ENCODE data around the gene NRBF2. TPM values are rescaled to one million over a fixed set of nuclear protein-coding genes. Genes with fewer than 3 reads are reported as not detected.

The NRBF2 gene
- total and polyA plus RNA-seq, 9 of the 15 experiments (the other 6 are each of a cell fraction or from before 2014, with no cell fraction given) = 20.8 to 52.1 (median 30.5) TPM

DNA sequence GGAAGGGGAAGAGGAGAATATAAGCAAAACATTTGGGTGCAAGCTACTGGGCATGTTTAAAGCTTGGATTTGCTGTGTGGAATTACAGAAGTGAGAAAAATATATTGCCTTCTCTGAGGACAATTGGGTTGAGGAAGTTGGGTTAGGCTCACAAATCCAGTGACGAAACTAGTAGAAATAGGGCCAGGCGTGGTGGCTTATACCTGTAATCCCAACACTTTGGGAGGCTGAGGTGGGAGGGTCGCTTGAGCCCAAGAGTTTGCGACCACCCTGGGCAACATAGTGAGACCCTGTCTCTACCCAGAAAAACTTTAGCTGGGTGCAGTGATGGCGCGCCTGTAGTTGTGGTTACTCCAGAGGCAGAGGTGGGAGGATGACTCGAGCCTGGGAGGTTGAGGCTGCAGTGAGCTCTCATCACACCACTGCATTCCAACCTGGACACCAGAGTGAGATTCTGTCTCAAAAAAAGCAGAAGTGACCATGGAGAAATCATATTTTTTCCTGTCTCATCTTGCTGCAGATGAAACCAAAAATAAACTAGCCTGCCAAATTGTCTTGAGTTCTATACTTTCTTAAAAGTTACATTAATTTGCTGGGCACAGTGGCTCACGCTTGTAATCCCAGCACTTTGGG, 22.4 kb downstream of the NRBF2 start:
- CTCF ChIA-PET (ENCODE audit: low intra/inter-chr PET ratio) = interaction anchor here (0.5 kb wide), 1 partner anchor 653 kb away, joined by 3 read pairs; no protein-coding TSS in a partner anchor
- TF ChIP-seq, protein P1, sequence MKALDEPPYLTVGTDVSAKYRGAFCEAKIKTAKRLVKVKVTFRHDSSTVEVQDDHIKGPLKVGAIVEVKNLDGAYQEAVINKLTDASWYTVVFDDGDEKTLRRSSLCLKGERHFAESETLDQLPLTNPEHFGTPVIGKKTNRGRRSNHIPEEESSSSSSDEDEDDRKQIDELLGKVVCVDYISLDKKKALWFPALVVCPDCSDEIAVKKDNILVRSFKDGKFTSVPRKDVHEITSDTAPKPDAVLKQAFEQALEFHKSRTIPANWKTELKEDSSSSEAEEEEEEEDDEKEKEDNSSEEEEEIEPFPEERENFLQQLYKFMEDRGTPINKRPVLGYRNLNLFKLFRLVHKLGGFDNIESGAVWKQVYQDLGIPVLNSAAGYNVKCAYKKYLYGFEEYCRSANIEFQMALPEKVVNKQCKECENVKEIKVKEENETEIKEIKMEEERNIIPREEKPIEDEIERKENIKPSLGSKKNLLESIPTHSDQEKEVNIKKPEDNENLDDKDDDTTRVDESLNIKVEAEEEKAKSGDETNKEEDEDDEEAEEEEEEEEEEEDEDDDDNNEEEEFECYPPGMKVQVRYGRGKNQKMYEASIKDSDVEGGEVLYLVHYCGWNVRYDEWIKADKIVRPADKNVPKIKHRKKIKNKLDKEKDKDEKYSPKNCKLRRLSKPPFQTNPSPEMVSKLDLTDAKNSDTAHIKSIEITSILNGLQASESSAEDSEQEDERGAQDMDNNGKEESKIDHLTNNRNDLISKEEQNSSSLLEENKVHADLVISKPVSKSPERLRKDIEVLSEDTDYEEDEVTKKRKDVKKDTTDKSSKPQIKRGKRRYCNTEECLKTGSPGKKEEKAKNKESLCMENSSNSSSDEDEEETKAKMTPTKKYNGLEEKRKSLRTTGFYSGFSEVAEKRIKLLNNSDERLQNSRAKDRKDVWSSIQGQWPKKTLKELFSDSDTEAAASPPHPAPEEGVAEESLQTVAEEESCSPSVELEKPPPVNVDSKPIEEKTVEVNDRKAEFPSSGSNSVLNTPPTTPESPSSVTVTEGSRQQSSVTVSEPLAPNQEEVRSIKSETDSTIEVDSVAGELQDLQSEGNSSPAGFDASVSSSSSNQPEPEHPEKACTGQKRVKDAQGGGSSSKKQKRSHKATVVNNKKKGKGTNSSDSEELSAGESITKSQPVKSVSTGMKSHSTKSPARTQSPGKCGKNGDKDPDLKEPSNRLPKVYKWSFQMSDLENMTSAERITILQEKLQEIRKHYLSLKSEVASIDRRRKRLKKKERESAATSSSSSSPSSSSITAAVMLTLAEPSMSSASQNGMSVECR (CRISPR knock-in tag; IDR thresholded peaks at IDR 0.05) = no peak
- TF ChIP-seq NR2F6 (CRISPR knock-in tag; IDR thresholded peaks at IDR 0.05) = no peak
- peak; percentile 38 for TF ChIP-seq POLR2B (IDR thresholded peaks at IDR 0.05; ENCODE audit: low read depth, partially characterized antibody)
- TF ChIP-seq SUPT5H (IDR thresholded peaks at IDR 0.05) = peak; percentile 41; the same call in 1 of the 2 replicates
- TF ChIP-seq RBM14 (IDR thresholded peaks at IDR 0.05; ENCODE audit: borderline replicate concordance, insufficient read depth, low read depth, low read length) = no peak
- TF ChIP-seq TBL1XR1 (IDR thresholded peaks at IDR 0.05; ENCODE audit: low read length in 2 of 2) = no peak
- TF ChIP-seq ZNF561 (CRISPR knock-in tag; conservative IDR thresholded peaks at IDR 0.05) = no peak
- no peak for TF ChIP-seq MAZ (CRISPR knock-in tag; conservative IDR thresholded peaks at IDR 0.05 in 1 of 2, IDR thresholded peaks at IDR 0.05 in 1 of 2)
- no peak for TF ChIP-seq ZMIZ1 (IDR thresholded peaks at IDR 0.05; ENCODE audit: low read depth in 2 of 2, low read length in 2 of 2)
- no peak for TF ChIP-seq ZNF239 (CRISPR knock-in tag; IDR thresholded peaks at IDR 0.05)
- TF ChIP-seq SPI1 (IDR thresholded peaks at IDR 0.05; ENCODE audit: borderline replicate concordance, low read depth, low read length) = peak; percentile 71; the same call in 1 of the 2 replicates
- no peak for TF ChIP-seq RUNX1 (IDR thresholded peaks at IDR 0.05; ENCODE audit: low read depth)

More for the DNA sequence above, 22.4 kb downstream of the NRBF2 start:
- H3K79me2 ChIP-seq (ENCODE audit: control insufficient read depth, insufficient read depth, low read length) = no peaks in the 10 kb centered on the region
- ATAC-seq = no peak
- no peak overlapping the region for H3K27ac ChIP-seq (ENCODE audit: extremely low read depth, low read depth, low read length)
- in situ Hi-C loops (cut with MboI) (loop anchor here (10.0 kb wide), 1 partner anchor 541 kb away; no protein-coding TSS in a partner anchor), intact Hi-C loops (cut with micrococcal nuclease) (loop anchor here (2.0 to 10.0 kb wide), 5 partner anchors 73 to 543 kb away; no protein-coding TSS in a partner anchor)
- no peak for FAIRE-seq
- no peak overlapping the region for H3K9ac ChIP-seq (ENCODE audit: insufficient read depth in 1 of 2, low read depth in 2 of 2, low read length in 2 of 2)
- no peak overlapping the region for H2AFZ ChIP-seq (ENCODE audit: low read depth, low read length)
- H3K4me2 ChIP-seq (ENCODE audit: insufficient read depth, low read length) = no peak overlapping the region
- no peaks in the 10 kb centered on the region for H3K27me3 ChIP-seq (ENCODE audit: control insufficient read depth in 2 of 2, insufficient read depth in 2 of 2, low read length in 2 of 2)
- BruUV-seq (replicated peaks) = no TSS peak
- POLR2A ChIA-PET = interaction anchor here (0.6 to 1.4 kb wide), 3 partner anchors 11 to 325 kb away, joined by 3 to 8 read pairs (median 3); no protein-coding TSS in a partner anchor
- H3K9me1 ChIP-seq (ENCODE audit: control insufficient read depth, insufficient read depth, low read length) = no peaks in the 10 kb centered on the region
- WGBS (ENCODE audit: insufficient coverage, low coverage, missing lambda C conversion rate) = 77% methylated on average over 8 of the region's 8 CpGs
- no peak overlapping the region for H3K4me3 ChIP-seq
- H3K4me1 ChIP-seq (replicated peaks in 1 of 2; ENCODE audit: control insufficient read depth in 2 of 2, insufficient read depth in 2 of 2, low read length in 2 of 2) = no peaks in the 10 kb centered on the region
- H3K36me3 ChIP-seq (ENCODE audit: control insufficient read depth, insufficient read depth, low read length) = peaks cover 37% of the 10 kb centered on the region; the same call in 1 of the 3 replicates
- peaks cover 3% of the 10 kb centered on the region; the same call in 1 of the 2 replicates for H4K20me1 ChIP-seq (replicated peaks; ENCODE audit: control insufficient read depth, insufficient read depth, low read length)
- DNase-seq (ENCODE audit: extremely low read depth in 1 of 4, low spot score in 3 of 4) = no peak
- no peaks in the 10 kb centered on the region for H3K9me3 ChIP-seq (replicated peaks; ENCODE audit: control insufficient read depth, insufficient read depth, low read depth, low read length)
